ENCODE measurements around the gene FBXL7.

GRCh38 chr5:15475367-15475766 is 24.6 kb upstream of the FBXL7 start:
- TF ChIP-seq MAX (IDR thresholded peaks at IDR 0.05): no peak
- TF ChIP-seq EP300 (IDR thresholded peaks at IDR 0.05; ENCODE audit: borderline replicate concordance): no peak
- no peak for TF ChIP-seq TAF1 (IDR thresholded peaks at IDR 0.05; ENCODE audit: low read depth)
- TF ChIP-seq TCF12 (IDR thresholded peaks at IDR 0.05; ENCODE audit: low read depth): no peak
- TF ChIP-seq USF1 (IDR thresholded peaks at IDR 0.05): no peak
- no peak for TF ChIP-seq NFIC (IDR thresholded peaks at IDR 0.05)
- TF ChIP-seq RAD21 (IDR thresholded peaks at IDR 0.05; ENCODE audit: low read depth): no peak
- TF ChIP-seq YY1 (IDR thresholded peaks at IDR 0.05; ENCODE audit: low read depth): no peak
- TF ChIP-seq EGR1 (IDR thresholded peaks at IDR 0.05): no peak
- TF ChIP-seq CEBPB (IDR thresholded peaks at IDR 0.05): no peak
- TF ChIP-seq FOXM1 (IDR thresholded peaks at IDR 0.05; ENCODE audit: borderline replicate concordance, low read depth): no peak

Data from Ishikawa (cell line).